ENCODE measurements around the gene LYL1. TPM values are rescaled to one million over a fixed set of nuclear protein-coding genes. Genes with fewer than 3 reads are reported as not detected.
A peak's percentile ranks its signal among the peaks of the same experiment; 100 is the strongest.

LYL1 gene
- total RNA-seq, 2 donors from 2014 or later = 3.6 to 4.5 TPM

GRCh38 chr19:13120031-13120430 is 17.4 kb upstream of the LYL1 start:
- Histone ChIP-seq H3K36me3 (no peaks in the 10 kb centered on the region), H3K4me3 (no peak overlapping the region), H3K4me1 (peaks cover 16% of the 10 kb centered on the region), H3K9me3 (no peaks in the 10 kb centered on the region), H3K27ac (no peak overlapping the region), H3K27me3 (no peaks in the 10 kb centered on the region), H3K9ac (ENCODE audit: low read depth in 2 of 2, low read length in 2 of 2) (peak overlapping the region in 1 of 2 donors; percentile 33)
- DNase-seq = no peak
- intact Hi-C loops (cut with DNase I) = no loop called here
- no peak for TF ChIP-seq CTCF (IDR thresholded peaks at IDR 0.05)

GRCh38 chr19:13119627-13120026 is 17.0 kb upstream of the LYL1 start:
- DNase-seq = no peak
- no peak overlapping the region for H3K27ac ChIP-seq
- TF ChIP-seq CTCF (IDR thresholded peaks at IDR 0.05) = no peak
- H3K4me1 ChIP-seq = peaks cover 16% of the 10 kb centered on the region
- intact Hi-C loops (cut with DNase I) = no loop called here
- no peak overlapping the region for H3K4me3 ChIP-seq
- no peaks in the 10 kb centered on the region for H3K36me3 ChIP-seq
- H3K27me3 ChIP-seq = no peaks in the 10 kb centered on the region
- peak overlapping the region; percentile 33 to 73 for H3K9ac ChIP-seq (ENCODE audit: low read depth in 2 of 2, low read length in 2 of 2)
- H3K9me3 ChIP-seq = no peaks in the 10 kb centered on the region

GRCh38 chr19:13118424-13119193 is 16.0 kb upstream of the LYL1 start:
- no peaks in the 10 kb centered on the region for H3K27me3 ChIP-seq
- H3K4me3 ChIP-seq = peak overlapping the region; percentile 95
- peaks cover 16% of the 10 kb centered on the region for H3K4me1 ChIP-seq
- peak; percentile 64 for DNase-seq
- peak overlapping the region; percentile 70 to 73 for H3K9ac ChIP-seq (ENCODE audit: low read depth in 2 of 2, low read length in 2 of 2)
- H3K36me3 ChIP-seq = no peaks in the 10 kb centered on the region
- intact Hi-C loops (cut with DNase I) = no loop called here
- H3K9me3 ChIP-seq = no peaks in the 10 kb centered on the region
- TF ChIP-seq CTCF (IDR thresholded peaks at IDR 0.05) = no peak
- no peak overlapping the region for H3K27ac ChIP-seq

- H3K36me3 ChIP-seq = no peaks in the 10 kb centered on the region
- no peak for TF ChIP-seq CTCF (IDR thresholded peaks at IDR 0.05)
- intact Hi-C loops (cut with DNase I) = no loop called here
- no peaks in the 10 kb centered on the region for H3K27me3 ChIP-seq
- peak; percentile 90 for DNase-seq
- peak within 1 kb of the TSS; percentile 75 for H3K27ac ChIP-seq
- H3K9ac ChIP-seq (ENCODE audit: low read depth in 2 of 2, low read length in 2 of 2) = peak within 1 kb of the TSS; percentile 70 to 73
- H3K4me3 ChIP-seq = peak within 1 kb of the TSS; percentile 95
- no peaks in the 10 kb centered on the region for H3K9me3 ChIP-seq
- H3K4me1 ChIP-seq = peaks cover 16% of the 10 kb centered on the region
Observed at GRCh38 chr19:13117772-13118423, 15.2 kb upstream of the LYL1 start, which contains the start of gene NACC1. Gene NACC1, plus strand, starts transcription at chr19:13118264. Its CDS starts 16,944 bp downstream, at chr19:13135208.

- no peak for TF ChIP-seq CTCF (IDR thresholded peaks at IDR 0.05)
- peak overlapping the region; percentile 75 for H3K27ac ChIP-seq
- intact Hi-C loops (cut with DNase I) = no loop called here
- no peaks in the 10 kb centered on the region for H3K36me3 ChIP-seq
- peaks cover 16% of the 10 kb centered on the region for H3K4me1 ChIP-seq
- DNase-seq = no peak
- H3K4me3 ChIP-seq = peak overlapping the region; percentile 94
- no peaks in the 10 kb centered on the region for H3K9me3 ChIP-seq
- H3K27me3 ChIP-seq = no peaks in the 10 kb centered on the region
- H3K9ac ChIP-seq (ENCODE audit: low read depth in 2 of 2, low read length in 2 of 2) = peak overlapping the region in 1 of 2 donors; percentile 69
Observed at GRCh38 chr19:13117176-13117771, 14.6 kb upstream of the LYL1 start.
